ENCODE data around the gene VAV2. TPM values are rescaled to one million over a fixed set of nuclear protein-coding genes. Genes with fewer than 3 reads are reported as not detected.

VAV2 gene
- total RNA-seq, 2 donors from 2014 or later = 3.4 to 6.0 TPM

- no peak overlapping the region for H3K27ac ChIP-seq
- H3K4me3 ChIP-seq = no peak overlapping the region
- TF ChIP-seq, protein P1, sequence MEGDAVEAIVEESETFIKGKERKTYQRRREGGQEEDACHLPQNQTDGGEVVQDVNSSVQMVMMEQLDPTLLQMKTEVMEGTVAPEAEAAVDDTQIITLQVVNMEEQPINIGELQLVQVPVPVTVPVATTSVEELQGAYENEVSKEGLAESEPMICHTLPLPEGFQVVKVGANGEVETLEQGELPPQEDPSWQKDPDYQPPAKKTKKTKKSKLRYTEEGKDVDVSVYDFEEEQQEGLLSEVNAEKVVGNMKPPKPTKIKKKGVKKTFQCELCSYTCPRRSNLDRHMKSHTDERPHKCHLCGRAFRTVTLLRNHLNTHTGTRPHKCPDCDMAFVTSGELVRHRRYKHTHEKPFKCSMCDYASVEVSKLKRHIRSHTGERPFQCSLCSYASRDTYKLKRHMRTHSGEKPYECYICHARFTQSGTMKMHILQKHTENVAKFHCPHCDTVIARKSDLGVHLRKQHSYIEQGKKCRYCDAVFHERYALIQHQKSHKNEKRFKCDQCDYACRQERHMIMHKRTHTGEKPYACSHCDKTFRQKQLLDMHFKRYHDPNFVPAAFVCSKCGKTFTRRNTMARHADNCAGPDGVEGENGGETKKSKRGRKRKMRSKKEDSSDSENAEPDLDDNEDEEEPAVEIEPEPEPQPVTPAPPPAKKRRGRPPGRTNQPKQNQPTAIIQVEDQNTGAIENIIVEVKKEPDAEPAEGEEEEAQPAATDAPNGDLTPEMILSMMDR (IDR thresholded peaks at IDR 0.05) = no peak
- no peaks in the 10 kb centered on the region for H3K9me3 ChIP-seq
- no peaks in the 10 kb centered on the region for H3K36me3 ChIP-seq
- no peak for DNase-seq (ENCODE audit: low spot score)
- H3K4me1 ChIP-seq = peaks cover 0 to 13% of the 10 kb centered on the region in 2 donors
- H3K27me3 ChIP-seq = no peaks in the 10 kb centered on the region
Observed at GRCh38 chr9:133874659-133875058, 117.5 kb downstream of the VAV2 start.

DNA sequence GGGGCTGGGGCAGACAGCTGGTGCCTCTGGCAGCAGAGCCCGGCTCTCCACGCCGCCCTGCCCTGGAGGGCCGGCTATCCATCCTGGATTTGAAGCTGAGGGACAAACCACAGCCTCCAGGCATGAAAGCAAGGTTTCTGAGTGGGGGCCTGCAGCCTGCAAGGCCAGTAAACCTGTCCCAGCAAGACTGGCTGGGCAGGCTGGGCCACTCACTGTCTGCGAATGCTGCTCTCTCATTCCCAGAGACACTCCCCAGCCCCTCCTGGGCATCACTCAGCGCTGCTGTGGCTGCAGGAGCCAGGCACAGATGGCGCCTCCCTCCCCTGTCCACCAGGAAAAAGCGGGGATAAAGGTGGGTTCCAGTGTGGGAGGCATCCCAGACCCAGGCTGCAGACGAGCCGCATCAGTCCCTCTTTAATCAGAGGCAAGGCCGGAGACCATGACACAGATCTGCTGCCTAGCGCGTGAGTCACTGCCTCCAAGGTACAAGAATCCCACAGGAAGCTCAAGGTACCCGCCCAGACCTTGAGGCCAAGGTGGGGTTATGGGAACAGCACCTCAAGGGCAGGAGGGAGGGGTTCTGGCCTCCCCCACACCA is 118.0 kb downstream of the VAV2 start:
- DNase-seq (ENCODE audit: low spot score) = no peak
- Histone ChIP-seq H3K4me3 (no peak overlapping the region), H3K4me1 (peaks cover 0 to 13% of the 10 kb centered on the region in 2 donors), H3K27ac (no peak overlapping the region), H3K9me3 (no peaks in the 10 kb centered on the region), H3K36me3 (no peaks in the 10 kb centered on the region), H3K27me3 (no peaks in the 10 kb centered on the region)
- TF ChIP-seq, protein P1 (IDR thresholded peaks at IDR 0.05) = no peak

DNA sequence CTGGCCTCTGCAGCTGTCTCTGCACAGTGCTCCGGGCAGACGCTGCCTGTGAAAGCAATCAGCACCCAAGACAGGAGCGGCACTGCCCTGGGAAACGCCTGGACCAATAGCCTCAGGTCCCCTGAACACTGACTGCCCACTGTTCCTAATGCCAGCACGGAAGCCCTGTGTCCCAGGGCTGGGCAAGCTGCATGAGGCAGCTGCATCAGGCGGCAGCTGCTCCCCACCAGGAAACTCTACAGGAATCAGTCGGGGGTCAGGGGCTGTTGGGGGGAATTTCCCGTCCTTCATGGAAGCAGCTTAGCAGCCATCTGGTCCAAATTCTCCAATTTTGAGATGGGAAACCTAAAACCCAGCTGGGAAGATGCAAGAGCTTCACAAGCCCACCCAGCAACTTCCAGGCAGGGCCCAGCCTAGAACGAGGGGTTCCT is 118.6 kb downstream of the VAV2 start:
- no peaks in the 10 kb centered on the region for H3K9me3 ChIP-seq
- H3K4me1 ChIP-seq = peaks cover 0 to 13% of the 10 kb centered on the region in 2 donors
- no peak for DNase-seq (ENCODE audit: low spot score)
- H3K36me3 ChIP-seq = no peaks in the 10 kb centered on the region
- H3K27ac ChIP-seq = no peak overlapping the region
- TF ChIP-seq, protein P1 (IDR thresholded peaks at IDR 0.05) = no peak
- H3K27me3 ChIP-seq = no peaks in the 10 kb centered on the region
- no peak overlapping the region for H3K4me3 ChIP-seq

DNA sequence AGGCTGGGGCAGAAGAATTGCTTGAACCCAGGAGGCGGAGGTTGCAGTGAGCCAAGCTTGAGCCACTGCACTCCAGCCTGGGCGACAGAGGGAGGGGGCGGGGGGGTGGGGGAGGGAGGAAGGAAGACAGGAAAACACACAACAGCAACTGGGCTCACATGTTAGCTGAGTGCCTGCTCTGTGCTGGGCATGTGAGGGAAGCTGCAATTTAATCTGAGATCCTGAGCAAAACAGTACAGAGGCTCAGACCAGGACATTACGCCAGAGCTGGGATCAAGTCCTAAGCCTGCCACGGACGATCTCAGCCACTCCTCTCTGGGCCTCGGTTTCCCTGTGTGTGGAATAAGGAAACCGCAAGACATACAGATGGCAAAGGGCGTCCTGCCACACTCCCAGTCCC is 119.1 kb downstream of the VAV2 start:
- Histone ChIP-seq H3K4me1 (peaks cover 0 to 13% of the 10 kb centered on the region in 2 donors), H3K27me3 (no peaks in the 10 kb centered on the region), H3K27ac (no peak overlapping the region), H3K9me3 (no peaks in the 10 kb centered on the region), H3K36me3 (no peaks in the 10 kb centered on the region), H3K4me3 (no peak overlapping the region)
- TF ChIP-seq, protein P1 (IDR thresholded peaks at IDR 0.05) = no peak
- no peak for DNase-seq (ENCODE audit: low spot score)

DNA sequence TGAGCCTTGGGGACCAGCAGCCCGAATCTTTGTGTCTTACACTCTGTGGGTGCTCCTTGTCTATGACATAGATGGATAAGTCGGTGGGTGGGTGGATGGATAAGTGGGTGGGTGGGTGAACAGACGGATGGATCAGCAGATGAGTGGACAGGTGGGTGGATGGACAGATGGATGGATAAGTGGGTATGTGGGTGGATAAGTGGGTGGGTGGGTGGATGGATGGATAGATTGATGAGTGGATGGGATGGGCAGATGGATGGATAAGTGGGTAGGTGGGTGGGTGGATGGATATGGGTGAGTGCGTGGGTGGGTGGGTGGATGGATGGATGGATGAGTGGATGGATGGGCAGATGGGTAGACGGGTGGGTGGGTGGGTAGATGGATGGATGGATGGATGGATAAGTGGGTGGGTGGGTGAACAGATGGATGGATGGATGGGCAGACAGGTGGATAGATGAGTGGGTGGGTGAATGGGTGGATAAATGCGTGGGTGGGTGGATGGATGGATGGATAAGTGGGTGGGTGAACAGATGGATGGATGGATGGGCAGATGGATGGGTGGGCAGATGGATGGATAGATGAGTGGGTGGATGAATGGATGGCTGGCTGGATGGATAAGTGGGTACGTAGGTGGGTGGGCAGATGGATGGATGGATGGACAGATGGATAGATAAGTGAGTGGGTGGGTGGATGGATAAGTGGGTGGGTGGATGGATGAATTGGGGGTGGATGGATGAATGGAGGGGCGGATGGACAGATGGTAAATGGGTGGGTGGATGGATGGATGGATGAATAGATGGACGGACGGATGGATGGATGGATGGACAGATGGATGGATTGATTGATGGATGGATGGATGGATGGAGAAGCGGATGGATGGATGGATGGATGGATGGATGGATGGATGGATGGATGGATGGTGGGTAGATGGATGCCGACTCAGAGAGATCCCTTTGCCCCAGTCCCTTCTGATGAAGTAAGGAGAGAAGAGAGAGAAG is 121.2 kb downstream of the VAV2 start:
- no peak for DNase-seq (ENCODE audit: low spot score)
- Histone ChIP-seq H3K4me1 (peaks cover 0 to 13% of the 10 kb centered on the region in 2 donors), H3K36me3 (no peaks in the 10 kb centered on the region), H3K4me3 (no peak overlapping the region), H3K27me3 (no peaks in the 10 kb centered on the region), H3K9me3 (peaks cover 0 to 1% of the 10 kb centered on the region in 2 donors), H3K27ac (no peak overlapping the region)
- TF ChIP-seq, protein P1 (IDR thresholded peaks at IDR 0.05) = no peak
